H1 (cell line): Measurements from ENCODE around the gene CTXN1. TPM values are rescaled to one million over a fixed set of nuclear protein-coding genes. Genes with fewer than 3 reads are reported as not detected.

Source experiments
- CTCF ChIA-PET: fragments of 300-600 bp; sonication (Branson Sonifier 250); formaldehyde crosslinking; loops from one replicate; lab custom pipeline; 2021; ENCODE audit not compliant: partially characterized antibody; lab: Charles Lee
- POLR2A ChIA-PET: fragments of 300-600 bp; sonication (Branson Sonifier 250); formaldehyde crosslinking; loops from one replicate; lab custom pipeline; 2021; ENCODE audit warnings: inconsistent platforms; ENCODE audit not compliant: partially characterized antibody; lab: Charles Lee
- DNase-seq, 2 experiments: peaks; one replicate each; pipeline versions ENCODE4 v3.0.0 to v3.0.0-alpha.2; 2010 to 2022; ENCODE audit warnings: low spot score in 2 of 2, low read depth in 1 of 2, mixed read lengths in 1 of 2
- FAIRE-seq: peaks from 2 replicates; lab custom pipeline; 2011; peaks lifted over from hg19 to GRCh38; lab: Jason Lieb, UNC
- H2AFZ ChIP-seq: 2 replicates; pipeline ENCODE4 v1.8.1; 2012; ENCODE audit warnings: low read length, inconsistent platforms
- H2AK5ac ChIP-seq: 2 replicates; pipeline ENCODE4 v1.6.1; 2013; ENCODE audit warnings: low read depth, low read length
- H2BK120ac ChIP-seq: replicated peaks from 2 replicates; pipeline ENCODE3; 2013; ENCODE audit warnings: low read depth, low read length, inconsistent platforms
- H2BK12ac ChIP-seq: 2 replicates; pipeline ENCODE4 v1.6.1; 2013; ENCODE audit warnings: low read depth, low read length
- H2BK15ac ChIP-seq: 2 replicates; pipeline ENCODE4 v1.6.1; 2013; ENCODE audit warnings: low read length
- H2BK20ac ChIP-seq: 2 replicates; pipeline ENCODE4 v1.6.1; 2013; ENCODE audit warnings: low read length
- H2BK5ac ChIP-seq: 2 replicates; pipeline ENCODE4 v1.6.1; 2013; ENCODE audit warnings: low read depth, low read length
- H3K14ac ChIP-seq: 2 replicates; pipeline ENCODE4 v1.6.1; 2013; ENCODE audit warnings: inconsistent platforms; ENCODE audit not compliant: insufficient read length
- H3K18ac ChIP-seq: 2 replicates; pipeline ENCODE4 v1.6.1; 2013; ENCODE audit warnings: low read length; ENCODE audit errors: extremely low read depth
- H3K23ac ChIP-seq: 2 replicates; pipeline ENCODE4 v1.6.1; 2013; ENCODE audit warnings: inconsistent platforms; ENCODE audit not compliant: insufficient read length
- H3K23me2 ChIP-seq: 2 replicates; pipeline ENCODE4 v1.6.1; 2013; ENCODE audit warnings: low read depth, low read length
- H3K27ac ChIP-seq: 2 replicates; pipeline ENCODE4 v1.6.1; 2011; ENCODE audit warnings: low read depth, low read length, inconsistent platforms
- H3K27me3 ChIP-seq, 4 experiments: replicated peaks in 1 of 4; 1 replicate in 1 of 4; 2 replicates in 3 of 4; pipeline versions ENCODE4 v1.6.1 to v1.8.1; 2011 to 2013; ENCODE audit warnings: low read length in 3 of 4, mild to moderate bottlenecking in 3 of 4, inconsistent platforms in 2 of 4, mixed read lengths in 2 of 4, moderate library complexity in 1 of 4; ENCODE audit not compliant: control insufficient read depth in 3 of 4, insufficient read depth in 3 of 4; ENCODE audit errors: extremely low read depth in 1 of 4
- H3K36me3 ChIP-seq, 4 experiments: 2 replicates each; pipeline versions ENCODE4 v1.6.1 to v1.8.1; 2011 to 2013; ENCODE audit warnings: mild to moderate bottlenecking in 4 of 4, low read length in 3 of 4, moderate library complexity in 2 of 4, control low read depth in 1 of 4, inconsistent platforms in 1 of 4; ENCODE audit not compliant: insufficient read depth in 4 of 4, control insufficient read depth in 2 of 4
- H3K4ac ChIP-seq: replicated peaks from 2 replicates; pipeline ENCODE3; 2013; ENCODE audit warnings: low read length, low read depth, mixed read lengths, inconsistent platforms; ENCODE audit not compliant: insufficient read length
- H3K4me1 ChIP-seq, 4 experiments: replicated peaks in 1 of 4; 1 replicate in 1 of 4; 2 replicates in 3 of 4; pipeline versions ENCODE4 v1.6.1 to v1.8.1; 2011 to 2013; ENCODE audit warnings: low read length in 3 of 4, inconsistent platforms in 2 of 4, mixed read lengths in 1 of 4; ENCODE audit not compliant: insufficient read depth in 4 of 4, control insufficient read depth in 3 of 4
- H3K4me2 ChIP-seq, 2 experiments: 2 replicates each; pipeline versions ENCODE4 v1.6.1 to v1.8.1; 2011 to 2013; ENCODE audit warnings: low read depth in 2 of 2, low read length in 2 of 2, control low read depth in 1 of 2, inconsistent platforms in 1 of 2, mild to moderate bottlenecking in 1 of 2; ENCODE audit not compliant: insufficient read depth in 1 of 2
- H3K4me3 ChIP-seq, 4 experiments: fragments of 200-600, 300-600 bp in 1 of 4; sonication (generic), shearing (Covaris generic), sonication (Bioruptor Twin) in 1 of 4; 2 replicates each; pipeline versions ENCODE4 v1.5.1 to v1.8.1; 2011 to 2016; ENCODE audit warnings: low read length in 4 of 4, low read depth in 3 of 4, control low read depth in 2 of 4, inconsistent platforms in 2 of 4, mild to moderate bottlenecking in 2 of 4, mixed read lengths in 1 of 4, moderate library complexity in 1 of 4; ENCODE audit not compliant: insufficient read depth in 2 of 4; ENCODE audit errors: extremely low read depth in 1 of 4
- H3K56ac ChIP-seq: replicated peaks from 2 replicates; pipeline ENCODE3; 2013; ENCODE audit warnings: low read depth, mild to moderate bottlenecking, mixed read lengths, low read length, inconsistent platforms; ENCODE audit not compliant: insufficient read length
- H3K79me1 ChIP-seq: 2 replicates; pipeline ENCODE4 v1.6.1; 2013; ENCODE audit warnings: low read depth, low read length, control low read depth
- H3K79me2 ChIP-seq, 2 experiments: 2 replicates each; pipeline versions ENCODE4 v1.6.1 to v1.8.1; 2012 to 2013; ENCODE audit warnings: low read length in 2 of 2, mild to moderate bottlenecking in 2 of 2, inconsistent platforms in 1 of 2; ENCODE audit not compliant: insufficient read depth in 2 of 2, control insufficient read depth in 1 of 2
- H3K9ac ChIP-seq, 4 experiments: replicated peaks in 1 of 4; 1 replicate in 1 of 4; 2 replicates in 3 of 4; pipeline versions ENCODE4 v1.6.1 to v1.8.1; 2011 to 2013; ENCODE audit warnings: low read depth in 3 of 4, low read length in 3 of 4, control low read depth in 2 of 4, mild to moderate bottlenecking in 2 of 4, moderate library complexity in 2 of 4, inconsistent platforms in 1 of 4; ENCODE audit errors: extremely low read depth in 1 of 4
- H3K9me3 ChIP-seq, 2 experiments: 2 replicates each; pipeline versions ENCODE4 v1.6.1 to v1.8.1; 2012 to 2013; ENCODE audit warnings: mild to moderate bottlenecking in 2 of 2, moderate library complexity in 2 of 2, control low read depth in 1 of 2, inconsistent platforms in 1 of 2, low read depth in 1 of 2, low read length in 1 of 2, mixed read lengths in 1 of 2; ENCODE audit not compliant: insufficient read depth in 2 of 2
- H4K20me1 ChIP-seq, 2 experiments: replicated peaks in 1 of 2; 2 replicates each; pipeline versions ENCODE3 to v1.8.1; 2011 to 2013; ENCODE audit warnings: inconsistent platforms in 2 of 2, low read length in 2 of 2, mild to moderate bottlenecking in 1 of 2; ENCODE audit not compliant: insufficient read depth in 2 of 2, control insufficient read depth in 1 of 2
- H4K5ac ChIP-seq: 2 replicates; pipeline ENCODE4 v1.6.1; 2013; ENCODE audit warnings: low read length, low read depth, mixed read lengths, inconsistent platforms; ENCODE audit not compliant: insufficient read length
- H4K8ac ChIP-seq: 2 replicates; pipeline ENCODE4 v1.8.0; 2013; ENCODE audit warnings: mild to moderate bottlenecking, moderate library complexity, low read length, inconsistent platforms; ENCODE audit not compliant: insufficient read depth; ENCODE audit errors: extremely low read depth
- H4K91ac ChIP-seq: replicated peaks from 2 replicates; pipeline ENCODE3; 2013; ENCODE audit warnings: low read length, mixed read lengths, inconsistent platforms; ENCODE audit not compliant: insufficient read length
- ATF3 ChIP-seq: IDR thresholded peaks from 2 replicates; pipeline ENCODE4 v1.6.1; 2011; ENCODE audit warnings: low read depth, mild to moderate bottlenecking, low read length; ENCODE audit not compliant: insufficient read depth
- BACH1 ChIP-seq: IDR thresholded peaks from 2 replicates; pipeline ENCODE4 v1.6.1; 2012; ENCODE audit warnings: low read length, improper control_type of control experiment
- E2F6 ChIP-seq: IDR thresholded peaks from 2 replicates; pipeline ENCODE4 v1.6.1; 2012; ENCODE audit warnings: inconsistent platforms
- HDAC6 ChIP-seq: IDR thresholded peaks from one replicate; pipeline ENCODE4 v1.7.1; 2012; ENCODE audit warnings: low read depth, mild to moderate bottlenecking, inconsistent platforms, low read length, moderate library complexity
- JUN ChIP-seq: IDR thresholded peaks from 2 replicates; pipeline ENCODE4 v1.6.1; 2011; ENCODE audit warnings: low read depth, mild to moderate bottlenecking, improper control_type of control experiment, low read length
- RXRA ChIP-seq: IDR thresholded peaks from 2 replicates; pipeline ENCODE4 v1.6.1; 2011; ENCODE audit warnings: low read depth, mild to moderate bottlenecking, low read length, moderate library complexity; ENCODE audit not compliant: insufficient read depth
- USF2 ChIP-seq: IDR thresholded peaks from 2 replicates; pipeline ENCODE4 v1.6.1; 2011; ENCODE audit warnings: low read length, improper control_type of control experiment
- WGBS, 2 experiments: shearing (Covaris generic) in 1 of 2; methylation state at CpG; one replicate each; pipeline versions ENCODE4 v1.1.6 to v1.1.7; 2013 to 2015; ENCODE audit warnings: low lambda C conversion rate in 2 of 2, mixed read lengths in 2 of 2, inconsistent platforms in 1 of 2, low coverage in 1 of 2, missing lambda C conversion rate in 1 of 2; ENCODE audit not compliant: insufficient replicate concordance in 2 of 2, insufficient coverage in 1 of 2, insufficient read length in 1 of 2; ENCODE audit errors: extremely low coverage in 1 of 2, missing lambda C conversion rate in 1 of 2; 5-methylcytosine and 5-hydroxymethylcytosine counted together
- polyA plus RNA-seq, 7 experiments: library from polyadenylated mRNA; depleted of rRNA in 3 of 7; stranded (reverse) in 5 of 7; unstranded in 2 of 7; fragments of >200 nt in 5 of 7; fragments of 200-250 nt in 2 of 7; gene quantifications; 1 replicate in 5 of 7; 2 replicates in 1 of 7; 4 replicates in 1 of 7; pipeline versions ENCODE4 v1.2.1 to v1.2.3, GENCODE V29; 2011 to 2013; ENCODE audit warnings: missing spikeins in 2 of 7, mixed read lengths in 2 of 7
- total RNA-seq: library from RNA; stranded (reverse); fragmentation: NEBNext Ultra II Directional; extraction: Animal tissue kit (Norgen Biotek cat#: 25700); gene quantifications from 2 replicates; pipeline ENCODE4 v1.2.1, GENCODE V29; 2021

CTXN1 gene
- total and polyA plus RNA-seq, 2 of the 8 experiments (the other 6 are each of a cell fraction or from before 2014, with no cell fraction given), result 16.4 to 58.0 TPM

- peak within 1 kb of the TSS; percentile 5 to 56 (median 42); a peak in 5 of 7 replicates for H3K9ac ChIP-seq
- H4K8ac ChIP-seq, result peak within 1 kb of the TSS; percentile 32; the same call in 1 of the 2 replicates
- 0 out of 2 replicates have a peak within 1 kb of the TSS, but pooled peaks have one; percentile 20 for H2BK5ac ChIP-seq
- no peak within 1 kb of the TSS for H2BK120ac ChIP-seq
- no peaks in the 10 kb centered on the region for H3K9me3 ChIP-seq
- no peak within 1 kb of the TSS for H3K56ac ChIP-seq
- no peak within 1 kb of the TSS for H2BK15ac ChIP-seq
- H4K91ac ChIP-seq, result no peak within 1 kb of the TSS
- H4K5ac ChIP-seq, result peak within 1 kb of the TSS; percentile 67
- no peaks in the 10 kb centered on the region for H3K79me2 ChIP-seq
- FAIRE-seq (no peak), DNase-seq (peak; percentile 80 to 99)
- H2BK20ac ChIP-seq, result no peak within 1 kb of the TSS
- H3K4me3 ChIP-seq, result peak within 1 kb of the TSS; percentile 53 to 86 (median 60)
- H3K27me3 ChIP-seq, result peaks cover 17 to 40% (median 35%) of the 10 kb centered on the region in 4 experiments; a peak in 6 of 7 replicates
- H3K23me2 ChIP-seq, result peaks cover 21% of the 10 kb centered on the region
- H2BK12ac ChIP-seq, result 0 out of 2 replicates have a peak within 1 kb of the TSS, but pooled peaks have one; percentile 43
- no peak within 1 kb of the TSS for H3K4ac ChIP-seq
- no peaks in the 10 kb centered on the region for H3K36me3 ChIP-seq
- H4K20me1 ChIP-seq, result peaks cover 7 to 13% of the 10 kb centered on the region in 2 experiments
- 0 out of 2 replicates have a peak within 1 kb of the TSS, but pooled peaks have one; percentile 37 for H2AFZ ChIP-seq
- no peak within 1 kb of the TSS for H3K23ac ChIP-seq
- no peaks in the 10 kb centered on the region for H3K79me1 ChIP-seq
- ChIA-PET POLR2A (interaction anchor here (1.7 to 10.6 kb wide), 8 partner anchors 9 to 62 kb away, joined by 5 to 106 read pairs (median 10); partner anchors contain the start of genes MAP2K7 and TIMM44), CTCF (interaction anchor here (0.6 to 9.0 kb wide), 11 partner anchors 8 to 128 kb away, joined by 3 to 112 read pairs (median 4); no protein-coding TSS in a partner anchor)
- no peak within 1 kb of the TSS for H3K14ac ChIP-seq
- peaks cover 0 to 23% (median 13%) of the 10 kb centered on the region in 4 experiments; a peak in 5 of 7 replicates for H3K4me1 ChIP-seq
- H3K18ac ChIP-seq, result peak within 1 kb of the TSS; percentile 71
- H3K4me2 ChIP-seq, result peak within 1 kb of the TSS; percentile 72 to 84
- WGBS, 2 experiments, result 10% methylated on average over 53 of the region's 62 CpGs; no CpG with 5 or more reads in 1 of the 2 experiments
- 0 out of 2 replicates have a peak within 1 kb of the TSS, but pooled peaks have one; percentile 13 for H2AK5ac ChIP-seq
- no peak within 1 kb of the TSS for H3K27ac ChIP-seq
- TF ChIP-seq USF2 (no peak), E2F6 (0 out of 2 replicates have a peak, but pooled peaks have one; percentile 21), BACH1 (peak; percentile 77), ATF3 (no peak), HDAC6 (no peak), RXRA (no peak), JUN (no peak)
These were observed 6.1 kb downstream of the CTXN1 start, which contains the start of gene SNAPC2 for GRCh38 chr19:7919610-7920518. SNAPC2 (plus strand) TSS chr19:7920338; CDS start chr19:7920367, 29 bp downstream.
